Upper lobe of left lung (tissue), 6 donors: Measurements from ENCODE around the gene PHLDA3. TPM values are rescaled to one million over a fixed set of nuclear protein-coding genes. Genes with fewer than 3 reads are reported as not detected.
A peak's percentile ranks its signal among the peaks of the same experiment; 100 is the strongest.

Experiments
- ATAC-seq, 2 donors: fragments of 200-7000 bp; cut with Tn5 transposase; one replicate each; pipeline ENCODE4 v1.9.1; 2022; ENCODE audit warnings: mild to moderate bottlenecking in 2 of 2, moderate library complexity in 2 of 2; ENCODE audit not compliant: low FRiP score in 2 of 2
- DNase-seq, 2 donors: peaks; one replicate each; pipeline ENCODE4 v3.0.0-alpha.2; 2019 to 2020
- H3K27ac ChIP-seq, 4 donors: fragments of 200-600 bp; sonication (generic); one replicate each; pipeline ENCODE4 v1.5.1; 2016 to 2019
- H3K27me3 ChIP-seq, 4 donors: fragments of 200-600 bp; sonication (generic); one replicate each; pipeline ENCODE4 v1.5.1; 2017 to 2019
- H3K36me3 ChIP-seq, 4 donors: fragments of 200-600 bp; sonication (generic); one replicate each; pipeline ENCODE4 v1.5.1; 2016 to 2019
- H3K4me1 ChIP-seq, 4 donors: fragments of 200-600 bp; sonication (generic); one replicate each; pipeline ENCODE4 v1.5.1; 2018 to 2019
- H3K4me3 ChIP-seq, 4 donors: fragments of 200-600 bp; sonication (generic); one replicate each; pipeline ENCODE4 v1.5.1; 2017 to 2019; ENCODE audit warnings: mild to moderate bottlenecking in 2 of 4, moderate library complexity in 1 of 4
- H3K9me3 ChIP-seq, 4 donors: fragments of 200-600 bp; sonication (generic); one replicate each; pipeline ENCODE4 v1.5.1; 2018 to 2019
- CTCF ChIP-seq, 6 experiments: fragments of 450-650 bp in 4 of 6; fragments of 200-600 bp in 2 of 6; sonication (generic) in 2 of 6; IDR thresholded peaks; one replicate each; pipeline ENCODE4 v1.5.1; 2016 to 2019; ENCODE audit warnings: antibody characterized with exemption in 6 of 6
- EP300 ChIP-seq, 4 donors: sonication (generic); formaldehyde crosslinking; IDR thresholded peaks; one replicate each; pipeline ENCODE4 v1.5.1; 2017; ENCODE audit warnings: antibody characterized with exemption in 4 of 4, control low read depth in 2 of 4
- POLR2A ChIP-seq, 4 donors: fragments of 450-650 bp; IDR thresholded peaks; one replicate each; pipeline ENCODE4 v1.5.1; 2016 to 2017; ENCODE audit warnings: antibody characterized with exemption in 4 of 4, mild to moderate bottlenecking in 2 of 4
- POLR2AphosphoS5 ChIP-seq, 2 donors: sonication (generic); formaldehyde crosslinking; IDR thresholded peaks; one replicate each; pipeline ENCODE4 v1.5.1; 2017; ENCODE audit warnings: antibody characterized with exemption in 2 of 2
- WGBS, 2 donors: methylation state at CpG; one replicate each; pipeline ENCODE4 v1.1.5; 2017 to 2018; 5-methylcytosine and 5-hydroxymethylcytosine counted together
- total RNA-seq, 6 donors: library from RNA; depleted of rRNA in 4 of 6; stranded (reverse); fragments of >200 nt in 4 of 6; gene quantifications; one replicate each; pipeline versions ENCODE4 v1.1.0 to v1.2.1, GENCODE V29; 2016 to 2021
- donor health status: DM: no; HTN: no; CAD: no; lungs with moderate emphysema.
- donor health status: DM: no; HTN: yes; CAD: no; lungs with severe emphysema.

PHLDA3 gene
- total RNA-seq, 6 donors from 2014 or later = 45.1 to 211 (median 88.1) TPM

- TF ChIP-seq POLR2AphosphoS5 (IDR thresholded peaks at IDR 0.05) (peak; percentile 44 to 56), CTCF (IDR thresholded peaks at IDR 0.05) (peak in 1 of 6 experiments; percentile 9), EP300 (IDR thresholded peaks at IDR 0.05) (no peak), POLR2A (IDR thresholded peaks at IDR 0.05) (peak in 2 of 4 donors; percentile 13 to 47)
- Histone ChIP-seq H3K9me3 (no peaks in the 10 kb centered on the region), H3K27me3 (no peaks in the 10 kb centered on the region), H3K4me1 (peaks cover 29 to 37% (median 31%) of the 10 kb centered on the region in 4 donors), H3K27ac (peak overlapping the region; percentile 60 to 87 (median 80)), H3K4me3 (no peak overlapping the region), H3K36me3 (no peaks in the 10 kb centered on the region)
- 16 to 27% methylated on average over 2 to 6 of the region's 6 CpGs for WGBS, 2 donors
- DNase-seq (peak; percentile 82 to 90), ATAC-seq (peak; percentile 67 to 91)
Observed at GRCh38 chr1:201511941-201512539, 43.1 kb upstream of the PHLDA3 start.

GRCh38 chr1:201511396-201511940 lies 42.5 kb upstream of the PHLDA3 start:
- peak overlapping the region; percentile 60 to 87 (median 80) for H3K27ac ChIP-seq
- no peak for ATAC-seq
- WGBS, 2 donors = 59 to 83% methylated on average over 6 of the region's 6 CpGs
- H3K9me3 ChIP-seq = no peaks in the 10 kb centered on the region
- H3K27me3 ChIP-seq = no peaks in the 10 kb centered on the region
- no peak overlapping the region for H3K4me3 ChIP-seq
- H3K36me3 ChIP-seq = no peaks in the 10 kb centered on the region
- no peak for DNase-seq
- H3K4me1 ChIP-seq = peaks cover 29 to 39% (median 31%) of the 10 kb centered on the region in 4 donors
- TF ChIP-seq CTCF (IDR thresholded peaks at IDR 0.05) (no peak), POLR2A (IDR thresholded peaks at IDR 0.05) (no peak), POLR2AphosphoS5 (IDR thresholded peaks at IDR 0.05) (no peak), EP300 (IDR thresholded peaks at IDR 0.05) (no peak)

- H3K36me3 ChIP-seq = no peaks in the 10 kb centered on the region
- TF ChIP-seq CTCF (IDR thresholded peaks at IDR 0.05) (no peak), POLR2A (IDR thresholded peaks at IDR 0.05) (no peak), POLR2AphosphoS5 (IDR thresholded peaks at IDR 0.05) (no peak), EP300 (IDR thresholded peaks at IDR 0.05) (no peak)
- DNase-seq (no peak), ATAC-seq (no peak)
- H3K27ac ChIP-seq = peak overlapping the region in 2 of 4 donors; percentile 75 to 84
- no peak overlapping the region for H3K4me3 ChIP-seq
- no peaks in the 10 kb centered on the region for H3K9me3 ChIP-seq
- H3K4me1 ChIP-seq = peaks cover 36 to 46% (median 37%) of the 10 kb centered on the region in 4 donors
- H3K27me3 ChIP-seq = no peaks in the 10 kb centered on the region
- WGBS, 2 donors = 96 to 100% methylated on average over 1 of the region's 1 CpG
Observed at GRCh38 chr1:201510734-201511133, 41.7 kb upstream of the PHLDA3 start.

- ATAC-seq = no peak
- H3K27ac ChIP-seq = no peak overlapping the region
- H3K4me3 ChIP-seq = no peak overlapping the region
- 91 to 94% methylated on average over 2 of the region's 2 CpGs for WGBS, 2 donors
- no peak for DNase-seq
- TF ChIP-seq CTCF (IDR thresholded peaks at IDR 0.05) (no peak), POLR2A (IDR thresholded peaks at IDR 0.05) (no peak), POLR2AphosphoS5 (IDR thresholded peaks at IDR 0.05) (no peak), EP300 (IDR thresholded peaks at IDR 0.05) (no peak)
- H3K4me1 ChIP-seq = peaks cover 46 to 56% (median 47%) of the 10 kb centered on the region in 4 donors
- H3K9me3 ChIP-seq = no peaks in the 10 kb centered on the region
- no peaks in the 10 kb centered on the region for H3K27me3 ChIP-seq
- no peaks in the 10 kb centered on the region for H3K36me3 ChIP-seq
Observed at GRCh38 chr1:201509601-201510374, 40.8 kb upstream of the PHLDA3 start.
